Neural progenitor cell (in vitro differentiated cells): ENCODE results near the gene ISY1. TPM values are rescaled to one million over a fixed set of nuclear protein-coding genes. Genes with fewer than 3 reads are reported as not detected.
"Not testable (repeated sequence)": the region's sequence is repeated elsewhere in the genome, so short reads cannot be mapped to it uniquely, and the experiment has no call there.

ENCODE experiments used
- DNase-seq: peaks from one replicate; pipeline ENCODE4 v3.0.0-alpha.2; 2016; ENCODE audit warnings: low spot score
- H2AFZ ChIP-seq: fragments of 200-600 bp; sonication (generic); replicated peaks from 2 replicates; pipeline ENCODE4 v1.6.1; 2016; ENCODE audit warnings: antibody characterized with exemption
- H3F3A ChIP-seq: fragments of 200-600 bp; sonication (generic); 2 replicates; pipeline ENCODE4 v1.6.1; 2016; ENCODE audit warnings: antibody characterized with exemption, low read depth
- H3K27ac ChIP-seq: fragments of 200-600 bp; sonication (generic); 2 replicates; pipeline ENCODE4 v1.5.1; 2016; ENCODE audit warnings: mild to moderate bottlenecking
- H3K27me3 ChIP-seq: fragments of 200-600 bp; sonication (generic); 2 replicates; pipeline ENCODE4 v1.6.1; 2016; ENCODE audit warnings: mild to moderate bottlenecking, moderate library complexity
- H3K36me3 ChIP-seq: fragments of 200-600 bp; sonication (generic); 2 replicates; pipeline ENCODE4 v1.5.1; 2016
- H3K4me1 ChIP-seq: fragments of 200-600 bp; sonication (generic); 2 replicates; pipeline ENCODE4 v1.6.1; 2016; ENCODE audit warnings: mixed run types
- H3K4me2 ChIP-seq: fragments of 200-600 bp; sonication (generic); 2 replicates; pipeline ENCODE4 v1.6.1; 2016
- H3K4me3 ChIP-seq: fragments of 200-600 bp; sonication (generic); 2 replicates; pipeline ENCODE4 v1.5.1; 2016
- H3K79me2 ChIP-seq: fragments of 200-600 bp; sonication (generic); 2 replicates; pipeline ENCODE4 v1.6.1; 2016; ENCODE audit warnings: low read depth
- H3K9ac ChIP-seq: fragments of 200-600 bp; sonication (generic); 2 replicates; pipeline ENCODE4 v1.6.1; 2016
- H3K9me3 ChIP-seq: fragments of 200-600 bp; sonication (generic); 2 replicates; pipeline ENCODE4 v1.5.1; 2016; ENCODE audit warnings: low read depth
- H4K20me1 ChIP-seq: fragments of 200-600 bp; sonication (generic); 2 replicates; pipeline ENCODE4 v1.6.1; 2016; ENCODE audit warnings: low read depth
- H3K27ac Mint-ChIP-seq: 3 replicates; pipeline ENCODE4 v1.8.0; 2021; ENCODE audit warnings: mixed read lengths
- H3K27me3 Mint-ChIP-seq: 2 replicates; pipeline ENCODE4 v1.8.0; 2022; ENCODE audit warnings: low read depth, mild to moderate bottlenecking, inconsistent platforms, moderate library complexity, mixed read lengths; ENCODE audit not compliant: insufficient read depth
- H3K36me3 Mint-ChIP-seq: 3 replicates; pipeline ENCODE4 v1.8.0; 2021; ENCODE audit warnings: mixed read lengths
- H3K4me1 Mint-ChIP-seq: 3 replicates; pipeline ENCODE4 v1.8.0; 2021; ENCODE audit warnings: mixed read lengths
- H3K4me3 Mint-ChIP-seq: 3 replicates; pipeline ENCODE4 v1.8.0; 2021; ENCODE audit warnings: mild to moderate bottlenecking, moderate library complexity, mixed read lengths
- H3K9me3 Mint-ChIP-seq: 3 replicates; pipeline ENCODE4 v1.8.0; 2020; ENCODE audit warnings: mixed read lengths
- CTCF ChIP-seq: fragments of 200-600 bp; sonication (generic); IDR thresholded peaks from 2 replicates; pipeline ENCODE4 v1.5.1; 2017; ENCODE audit warnings: antibody characterized with exemption, mild to moderate bottlenecking
- EZH2 ChIP-seq: fragments of 200-600 bp; sonication (generic); IDR thresholded peaks from 2 replicates; pipeline ENCODE4 v1.6.1; 2017; ENCODE audit warnings: antibody characterized with exemption, mild to moderate bottlenecking, moderate library complexity
- EZH2phosphoT487 ChIP-seq: fragments of 200-600 bp; sonication (generic); IDR thresholded peaks from 2 replicates; pipeline ENCODE4 v1.6.1; 2017; ENCODE audit warnings: antibody characterized with exemption
- total RNA-seq: library from RNA; depleted of rRNA; stranded (reverse); fragments of >200 nt; gene quantifications from 2 replicates; pipeline ENCODE4 v1.2.3, GENCODE V29; 2015; ENCODE audit warnings: low replicate concordance

Gene ISY1
- total RNA-seq, 1 donor from 2014 or later: 31.9 TPM

GRCh38 chr3:129173725-129174124 is 12.9 kb upstream of the ISY1 start:
- TF ChIP-seq CTCF: no peak
- no peak for TF ChIP-seq EZH2phosphoT487
- no peak for TF ChIP-seq EZH2
- Histone ChIP-seq H3K79me2 (peaks cover 96% of the 10 kb centered on the region), H3K9me3 (no peaks in the 10 kb centered on the region), H2AFZ (no peak overlapping the region), H3K27ac (no peak overlapping the region), H3K4me1 (no peaks in the 10 kb centered on the region), H3F3A (peaks cover 31% of the 10 kb centered on the region), H3K27me3 (no peaks in the 10 kb centered on the region), H3K9ac (no peak overlapping the region), H4K20me1 (peaks cover 90% of the 10 kb centered on the region), H3K4me3 (no peak overlapping the region), H3K4me2 (no peak overlapping the region), H3K36me3 (peaks cover 26% of the 10 kb centered on the region)
- Mint-ChIP-seq H3K27me3 (peaks cover 2% of the 10 kb centered on the region), H3K27ac (no peak overlapping the region), H3K9me3 (no peaks in the 10 kb centered on the region), H3K4me1 (peaks cover 2% of the 10 kb centered on the region), H3K36me3 (peaks cover 33% of the 10 kb centered on the region), H3K4me3 (no peak overlapping the region)
- no peak for DNase-seq

GRCh38 chr3:129173206-129173605 is 12.3 kb upstream of the ISY1 start:
- no peaks in the 10 kb centered on the region for H3K4me1 ChIP-seq
- TF ChIP-seq CTCF (no peak), EZH2phosphoT487 (no peak), EZH2 (no peak)
- H4K20me1 ChIP-seq: peaks cover 85% of the 10 kb centered on the region
- H3K9me3 ChIP-seq: no peaks in the 10 kb centered on the region
- H3K27me3 Mint-ChIP-seq: peaks cover 2% of the 10 kb centered on the region
- no peak for DNase-seq
- no peak overlapping the region for H3K4me3 ChIP-seq
- H3K4me2 ChIP-seq: no peak overlapping the region
- no peak overlapping the region for H3K4me3 Mint-ChIP-seq
- H3K27ac Mint-ChIP-seq: no peak overlapping the region
- peaks cover 2% of the 10 kb centered on the region for H3K4me1 Mint-ChIP-seq
- no peaks in the 10 kb centered on the region for H3K9me3 Mint-ChIP-seq
- H3F3A ChIP-seq: peaks cover 32% of the 10 kb centered on the region
- H3K36me3 Mint-ChIP-seq: peaks cover 31% of the 10 kb centered on the region
- no peak overlapping the region for H2AFZ ChIP-seq
- no peak overlapping the region for H3K9ac ChIP-seq
- H3K36me3 ChIP-seq: peaks cover 26% of the 10 kb centered on the region
- H3K27me3 ChIP-seq: no peaks in the 10 kb centered on the region
- peaks cover 91% of the 10 kb centered on the region for H3K79me2 ChIP-seq
- no peak overlapping the region for H3K27ac ChIP-seq

- Histone ChIP-seq H3K9me3 (no peaks in the 10 kb centered on the region), H3K27ac (no peak overlapping the region), H3K36me3 (peaks cover 37% of the 10 kb centered on the region), H3K4me1 (peaks cover 6% of the 10 kb centered on the region), H2AFZ (no peak overlapping the region), H3F3A (peaks cover 83% of the 10 kb centered on the region), H4K20me1 (peaks cover 26% of the 10 kb centered on the region), H3K27me3 (no peaks in the 10 kb centered on the region), H3K4me2 (no peak overlapping the region), H3K9ac (no peak overlapping the region), H3K79me2 (peaks cover 27% of the 10 kb centered on the region), H3K4me3 (no peak overlapping the region)
- Mint-ChIP-seq H3K36me3 (peaks cover 35% of the 10 kb centered on the region), H3K4me3 (no peak overlapping the region), H3K9me3 (no peaks in the 10 kb centered on the region), H3K27ac (no peak overlapping the region), H3K4me1 (peaks cover 10% of the 10 kb centered on the region), H3K27me3 (no peaks in the 10 kb centered on the region)
- TF ChIP-seq EZH2 (no peak), EZH2phosphoT487 (no peak), CTCF (no peak)
- DNase-seq: no peak
These were observed 5.9 kb upstream of the ISY1 start for GRCh38 chr3:129166579-129167332.

- not testable (repeated sequence) for H3K9me3 Mint-ChIP-seq, H3K27ac ChIP-seq, H3K4me3 ChIP-seq, H3K27ac Mint-ChIP-seq, H3K27me3 Mint-ChIP-seq, H3K4me2 ChIP-seq, H3K4me1 Mint-ChIP-seq, H3K4me3 Mint-ChIP-seq, H3K4me1 ChIP-seq, H2AFZ ChIP-seq, H3K27me3 ChIP-seq, H3K9ac ChIP-seq, DNase-seq, H3K9me3 ChIP-seq
- Histone ChIP-seq H3K36me3 (peaks cover 27% of the 10 kb centered on the region), H3K79me2 (peaks cover 16% of the 10 kb centered on the region), H4K20me1 (peaks cover 16% of the 10 kb centered on the region), H3F3A (peaks cover 84% of the 10 kb centered on the region)
- H3K36me3 Mint-ChIP-seq: peaks cover 27% of the 10 kb centered on the region
These were observed 4.7 kb upstream of the ISY1 start for GRCh38 chr3:129165594-129165993.
